GM21360 (cell line): Measurements from ENCODE around the gene SEC23IP.

Experiments used
- ATAC-seq: cut with Tn5 transposase; IDR thresholded peaks from one replicate; pipeline ENCODE4 v1.9.1; 2021; ENCODE audit warnings: mild to moderate bottlenecking, moderate library complexity; ENCODE audit not compliant: unreplicated experiment

The SEC23IP gene

DNA sequence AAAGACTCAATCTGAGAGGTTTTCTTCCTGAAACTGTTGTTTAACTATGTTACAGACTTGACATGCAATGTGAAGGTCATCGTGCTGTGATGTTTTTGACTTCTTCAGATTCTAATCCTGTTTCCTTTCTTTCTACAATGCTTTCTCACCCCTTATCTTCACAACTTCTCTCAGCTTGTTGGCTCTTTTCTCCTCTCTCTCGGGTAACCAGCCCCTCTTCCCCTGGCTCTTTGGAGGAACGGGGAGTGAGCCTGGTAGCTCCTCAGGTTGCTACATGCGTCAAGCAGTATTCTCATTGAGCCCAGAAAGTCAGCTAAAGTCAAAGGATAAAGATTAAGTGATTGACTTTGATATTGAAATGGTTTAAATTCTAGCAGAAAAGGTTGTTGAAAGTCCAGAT is 40.1 kb downstream of the SEC23IP start:
- ATAC-seq, result no peak

DNA sequence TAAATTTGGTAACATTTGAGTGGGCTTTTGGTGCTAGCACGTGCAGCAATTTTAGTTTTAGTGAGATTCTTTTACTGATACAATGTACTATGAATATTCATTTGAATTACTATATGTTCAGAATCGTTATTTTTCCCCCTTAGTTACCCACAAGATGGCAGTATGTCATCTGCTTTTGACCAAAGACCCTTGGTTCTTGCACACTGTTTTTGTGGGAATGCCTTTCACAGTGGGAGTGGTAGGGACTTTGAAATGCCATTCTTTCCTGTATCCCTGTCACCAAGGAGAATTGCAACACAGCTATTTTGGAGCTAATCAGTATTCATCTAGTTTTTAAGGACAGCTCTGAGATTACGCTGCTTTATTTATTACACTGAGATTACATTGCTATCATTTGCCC is 40.6 kb downstream of the SEC23IP start:
- no peak for ATAC-seq

DNA sequence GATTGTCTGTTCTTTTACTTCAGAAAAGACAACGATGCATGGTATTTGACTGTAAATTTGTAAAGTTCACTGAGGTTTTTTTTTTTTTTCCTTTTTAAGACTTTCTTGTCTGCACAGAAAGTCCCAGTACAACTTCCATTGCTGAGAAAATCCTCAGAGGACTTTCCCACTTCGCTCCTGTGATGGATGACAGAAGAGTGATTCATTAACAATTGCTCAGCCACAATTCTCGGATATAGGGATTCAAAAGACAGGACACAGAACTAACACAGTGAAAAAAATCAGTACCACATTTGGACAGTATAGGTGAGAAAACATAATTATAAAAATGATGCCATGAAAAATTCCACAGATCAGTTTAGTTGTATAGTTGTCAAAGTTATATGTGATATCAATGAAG is 48.0 kb downstream of the SEC23IP start:
- no peak for ATAC-seq

DNA sequence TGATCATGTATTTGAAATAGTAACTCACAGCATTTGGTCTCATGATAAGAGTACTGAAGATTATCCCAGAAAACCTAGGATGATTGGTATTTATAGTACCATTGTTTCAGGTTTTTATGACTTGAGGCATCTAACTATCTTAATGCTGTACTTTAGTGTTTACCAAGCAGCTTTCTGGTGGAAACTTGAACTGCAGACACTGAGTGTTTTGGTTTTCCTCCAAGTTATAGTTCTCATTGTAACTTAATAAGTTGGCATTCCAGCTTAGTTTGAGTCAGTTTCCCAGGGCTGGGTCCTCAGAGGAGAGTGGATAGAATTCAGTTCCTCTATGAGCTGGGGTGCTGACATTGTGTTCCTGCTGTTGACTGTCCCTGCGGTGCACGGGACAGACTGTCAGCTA is 50.4 kb downstream of the SEC23IP start:
- no peak for ATAC-seq

DNA sequence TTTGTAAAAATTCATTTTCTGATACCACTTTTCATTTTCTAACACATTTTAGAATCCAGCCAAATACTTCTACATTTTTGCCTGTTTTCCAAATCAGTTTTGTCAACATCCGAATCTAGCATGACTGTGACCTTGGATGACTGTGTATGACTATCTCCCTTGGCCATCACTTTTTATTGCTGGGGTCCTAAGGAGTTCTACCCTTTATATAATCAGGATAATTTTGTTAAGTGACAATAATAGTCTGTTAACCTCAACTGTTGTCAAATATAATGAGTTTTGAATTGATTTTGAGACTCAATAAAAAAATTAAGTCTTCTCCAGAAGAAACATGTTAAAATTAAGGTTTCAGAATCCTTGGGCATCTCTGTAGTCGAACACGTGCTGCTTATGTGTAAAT is 53.3 kb downstream of the SEC23IP start:
- no peak for ATAC-seq

DNA sequence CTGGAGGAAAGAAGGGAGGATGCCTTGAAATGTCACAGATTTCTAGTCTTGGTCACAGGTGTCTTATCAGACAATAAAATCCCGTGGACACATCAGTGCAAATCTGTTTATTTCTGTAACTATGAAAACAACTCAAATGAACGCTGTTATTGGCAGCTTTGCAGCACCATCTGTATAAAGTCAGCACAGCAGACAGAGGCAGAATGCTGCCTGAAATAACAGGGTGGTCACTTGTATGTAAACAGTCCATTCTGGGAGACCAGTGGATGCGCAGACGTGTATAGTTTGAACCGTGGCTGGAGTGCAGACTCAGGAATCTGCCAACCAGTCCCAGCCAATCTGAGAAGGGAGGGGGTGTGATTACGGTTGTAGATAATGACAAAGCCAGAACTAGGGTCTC is 54.8 kb downstream of the SEC23IP start:
- ATAC-seq, result no peak

DNA sequence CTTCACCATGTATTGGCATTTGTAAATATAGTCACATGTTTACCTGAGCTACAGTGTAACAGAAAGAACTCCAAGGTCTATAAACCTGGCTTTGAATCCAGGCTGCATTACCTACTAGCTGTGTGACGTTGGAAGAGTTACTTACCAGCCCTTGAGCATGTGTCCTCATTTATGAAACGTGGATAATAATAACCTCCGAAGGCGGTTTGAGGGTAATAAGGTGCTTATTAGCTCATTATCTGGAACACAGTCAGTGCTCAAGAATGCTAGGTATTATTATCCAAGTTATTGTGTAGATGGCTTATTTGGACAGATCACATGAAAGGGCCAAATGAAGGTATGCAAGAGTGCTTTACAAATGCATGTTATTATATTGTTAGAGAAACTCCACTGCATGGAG is 64.9 kb downstream of the SEC23IP start:
- ATAC-seq, result no peak

DNA sequence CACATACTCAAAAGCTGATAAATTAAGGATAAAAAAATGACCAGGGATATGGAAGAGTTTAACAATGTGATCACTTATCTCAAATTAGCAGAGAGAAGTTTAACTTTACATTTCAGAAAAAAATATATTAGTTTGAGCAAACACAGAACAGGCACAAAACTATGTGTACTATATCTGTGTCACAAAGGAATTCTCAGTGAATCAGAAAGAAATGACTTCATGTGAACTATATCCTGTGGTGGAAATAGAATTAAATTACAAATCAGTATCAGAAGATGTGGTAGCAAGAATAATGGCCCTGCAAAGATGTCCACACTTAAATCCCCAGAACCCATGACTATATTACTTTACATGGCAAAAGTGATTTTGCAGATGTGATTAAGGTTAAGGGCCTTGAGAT is 70.3 kb downstream of the SEC23IP start:
- no peak for ATAC-seq

DNA sequence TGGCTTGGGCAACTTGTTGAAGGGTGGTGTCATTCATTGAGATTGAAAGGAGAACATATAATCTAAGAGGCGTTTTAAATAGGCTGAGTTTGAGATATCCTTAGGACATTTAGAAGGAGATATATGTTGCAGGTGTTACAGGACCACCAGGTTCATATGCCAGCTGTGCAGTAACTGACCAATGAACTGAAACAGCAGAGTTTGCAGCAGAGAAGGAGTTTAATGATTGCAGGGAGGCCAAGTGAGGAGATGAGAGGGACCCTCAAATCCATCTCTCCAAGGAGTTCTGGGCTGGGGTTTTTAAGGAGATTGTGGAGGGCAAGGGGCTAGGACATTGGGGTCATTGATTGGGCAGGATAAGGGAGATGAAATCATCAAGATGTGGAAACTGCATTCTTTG is 74.5 kb downstream of the SEC23IP start:
- no peak for ATAC-seq

DNA sequence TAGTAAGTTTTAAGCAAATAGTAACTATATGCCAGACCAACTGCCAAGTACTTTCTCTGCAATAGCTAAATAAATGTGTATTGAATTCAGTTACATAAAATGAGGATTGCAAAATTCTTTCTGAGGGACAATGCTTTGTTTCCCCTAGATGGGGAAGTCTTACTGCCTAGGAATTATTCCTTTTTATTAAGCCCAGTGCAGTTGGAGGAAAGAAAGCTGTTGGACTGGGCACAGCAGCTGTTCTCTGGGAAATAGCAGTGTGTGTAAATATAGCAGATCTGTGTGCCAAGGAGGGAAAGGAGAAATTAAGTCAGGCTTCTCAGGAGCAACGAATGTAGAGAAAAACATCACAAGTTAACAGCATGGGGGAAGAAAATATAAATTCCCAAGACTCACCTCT is 77.1 kb downstream of the SEC23IP start:
- ATAC-seq, result no peak

DNA sequence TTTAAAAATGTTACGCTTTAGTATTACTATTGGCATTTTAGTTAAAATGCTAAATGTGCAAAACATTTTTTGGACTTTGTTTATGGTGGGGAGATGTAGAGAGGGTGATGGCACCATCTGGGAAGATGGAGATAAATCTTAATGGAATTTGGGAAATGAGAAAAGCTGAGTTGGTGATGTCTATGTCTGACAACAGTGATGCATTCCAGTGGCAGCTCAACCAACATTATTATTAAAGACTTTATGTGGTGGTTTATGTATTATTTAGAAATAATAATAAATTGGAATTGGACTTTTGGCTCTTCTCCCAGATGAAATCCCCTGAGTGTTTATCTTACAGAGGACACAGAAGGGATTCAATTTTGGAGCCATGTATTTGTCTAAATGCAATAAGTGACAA is 77.6 kb downstream of the SEC23IP start:
- no peak for ATAC-seq

DNA sequence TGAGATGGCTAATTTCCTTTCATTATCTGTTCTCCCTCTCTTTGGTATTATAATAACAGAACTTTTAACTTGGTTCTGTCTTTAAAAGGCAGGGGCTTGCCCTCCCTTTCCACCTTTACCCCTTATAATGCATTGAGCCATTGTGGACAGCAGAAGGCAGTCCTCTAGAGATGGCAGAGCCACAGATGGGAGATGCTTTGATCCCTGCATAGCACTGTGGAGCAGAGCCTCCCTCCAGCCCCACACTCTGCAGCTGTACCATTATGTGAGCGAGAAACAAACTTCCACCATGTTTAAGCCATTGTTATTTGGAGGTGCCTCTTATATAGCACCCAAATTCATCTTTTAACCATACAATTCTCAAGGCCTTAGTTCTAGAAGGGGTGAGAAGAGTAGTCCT is 78.4 kb downstream of the SEC23IP start:
- ATAC-seq, result no peak

DNA sequence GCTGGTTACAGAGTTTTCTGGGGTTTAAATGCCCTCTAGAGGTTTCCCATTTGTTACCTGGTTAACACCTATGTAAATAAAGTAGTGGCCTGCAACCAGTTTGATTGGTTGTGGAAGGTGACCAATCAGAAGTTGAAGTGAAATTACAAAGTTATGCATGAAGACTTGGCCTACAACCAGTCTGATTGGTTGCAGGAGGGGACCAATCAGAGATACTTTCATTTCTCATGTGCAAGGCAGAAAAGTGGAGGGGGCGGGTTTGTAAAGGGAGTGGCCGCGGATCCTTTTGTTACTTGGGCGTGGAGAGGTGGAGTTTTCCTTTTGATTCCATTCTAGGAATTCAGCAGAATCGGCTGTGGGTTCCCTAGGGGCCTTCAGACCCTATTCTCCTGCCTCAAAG is 80.8 kb downstream of the SEC23IP start:
- no peak for ATAC-seq

DNA sequence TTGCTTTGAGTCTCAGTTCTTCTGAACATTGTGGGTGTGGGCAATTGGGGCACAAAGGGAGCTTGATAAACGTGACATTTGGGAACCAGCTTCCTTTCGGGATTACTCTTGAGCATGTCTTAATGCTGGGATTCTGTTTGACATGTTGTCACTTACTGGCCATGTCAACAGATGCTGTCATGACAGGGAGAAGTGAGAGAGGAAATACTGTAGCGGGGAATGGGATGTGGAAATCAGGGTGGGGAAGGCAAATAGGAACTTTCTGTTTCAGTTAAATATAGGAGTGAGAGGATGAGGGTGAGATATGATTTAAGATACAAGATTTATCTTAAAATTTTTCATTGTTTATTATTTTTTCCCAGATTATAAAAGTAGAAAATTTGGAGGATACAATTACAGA is 83.9 kb downstream of the SEC23IP start:
- no peak for ATAC-seq

DNA sequence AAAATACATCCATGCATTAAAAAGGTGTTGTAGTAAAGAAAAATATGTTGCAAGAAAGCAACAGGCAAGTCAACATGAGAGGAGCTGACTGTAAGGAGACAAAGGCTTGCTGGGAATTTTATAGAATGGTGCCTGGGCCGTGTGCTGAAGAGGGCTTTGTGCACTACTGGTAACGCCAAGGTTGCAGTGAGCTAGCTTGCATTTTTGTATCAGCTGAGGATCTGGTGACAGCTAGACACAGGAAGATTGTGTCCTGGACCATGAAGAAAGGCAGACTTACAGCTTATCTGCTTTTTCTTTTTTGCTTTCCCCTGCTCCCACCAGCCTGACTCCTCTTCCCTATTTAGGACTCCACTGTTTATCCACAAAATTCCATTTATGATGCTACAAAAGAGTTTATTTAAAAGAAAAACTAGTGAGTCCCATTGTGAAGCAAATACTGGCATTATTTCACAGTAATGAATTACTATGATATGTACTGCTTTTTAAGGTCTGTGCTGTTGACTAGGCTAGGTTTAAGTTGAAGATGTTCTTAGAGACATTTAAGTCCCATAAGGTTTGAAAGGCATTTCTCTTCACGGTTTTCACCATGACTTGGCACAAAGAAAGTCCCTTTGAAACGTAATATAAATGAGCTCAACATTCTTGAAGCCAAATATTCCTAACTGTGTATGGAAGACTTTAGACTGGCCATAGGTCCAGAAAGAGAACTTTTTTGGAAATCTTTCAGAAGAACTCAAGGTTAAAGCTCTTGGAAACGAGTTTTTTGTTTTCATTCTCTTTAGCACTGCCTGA is 88.6 kb downstream of the SEC23IP start:
- ATAC-seq, result no peak

DNA sequence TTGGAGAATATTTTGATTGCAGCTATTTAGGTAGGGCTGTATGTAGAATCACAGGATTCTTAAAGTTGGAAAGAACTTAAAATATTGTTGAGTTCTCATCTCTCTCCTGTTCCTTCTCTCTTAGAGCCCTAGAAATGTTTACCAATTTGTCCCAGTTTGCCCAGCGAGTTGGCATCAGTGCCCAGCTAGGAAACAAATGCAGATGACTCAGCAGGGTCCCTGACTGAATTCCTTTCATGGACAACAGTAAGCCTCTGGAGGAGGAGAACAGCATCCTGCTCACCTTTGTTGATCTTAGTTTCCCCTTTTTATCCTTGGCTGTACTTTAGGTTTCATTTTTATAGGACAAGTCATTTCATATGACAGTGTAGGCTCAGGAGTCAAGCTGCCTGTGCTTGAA is 89.3 kb downstream of the SEC23IP start:
- no peak for ATAC-seq

DNA sequence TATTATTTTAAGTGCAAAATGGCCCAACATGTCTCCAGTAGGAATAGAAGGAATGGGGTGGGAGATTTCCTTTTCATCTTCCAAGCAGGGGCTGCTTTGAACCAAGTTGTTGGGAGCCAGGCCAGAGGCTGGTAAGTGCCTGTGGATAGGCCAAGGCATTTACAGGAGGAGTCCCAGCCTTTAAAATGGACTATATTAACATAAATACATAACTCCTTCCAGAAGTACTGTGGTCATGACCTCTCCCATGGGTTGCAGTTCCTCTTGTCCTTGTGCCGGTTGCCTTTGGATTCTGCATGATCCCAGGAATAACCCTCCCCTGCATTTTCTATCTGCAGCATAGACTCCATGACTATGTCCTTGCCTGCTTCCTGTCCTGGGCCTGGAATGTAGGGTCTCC is 95.8 kb downstream of the SEC23IP start:
- no peak for ATAC-seq

DNA sequence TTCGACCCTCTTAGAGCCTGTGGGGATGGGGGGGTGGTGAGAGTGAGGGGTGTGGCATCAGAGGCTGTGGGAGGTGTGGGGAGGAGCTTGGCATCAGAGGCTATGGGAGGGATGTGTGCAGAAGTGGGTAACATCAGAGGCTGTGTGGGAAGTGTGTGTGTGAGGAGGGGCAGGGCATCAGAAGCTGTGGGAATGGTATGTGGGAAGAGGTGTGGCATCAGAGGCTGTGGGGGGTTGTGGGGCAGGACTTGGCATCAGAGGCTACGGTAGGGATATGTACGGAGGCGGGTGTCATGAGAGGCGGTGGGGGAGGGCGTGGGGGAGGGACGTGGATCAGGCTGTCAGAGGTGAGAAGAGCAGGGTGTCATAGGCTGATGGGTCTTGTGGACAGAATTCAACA is 97.4 kb downstream of the SEC23IP start:
- ATAC-seq, result no peak

DNA sequence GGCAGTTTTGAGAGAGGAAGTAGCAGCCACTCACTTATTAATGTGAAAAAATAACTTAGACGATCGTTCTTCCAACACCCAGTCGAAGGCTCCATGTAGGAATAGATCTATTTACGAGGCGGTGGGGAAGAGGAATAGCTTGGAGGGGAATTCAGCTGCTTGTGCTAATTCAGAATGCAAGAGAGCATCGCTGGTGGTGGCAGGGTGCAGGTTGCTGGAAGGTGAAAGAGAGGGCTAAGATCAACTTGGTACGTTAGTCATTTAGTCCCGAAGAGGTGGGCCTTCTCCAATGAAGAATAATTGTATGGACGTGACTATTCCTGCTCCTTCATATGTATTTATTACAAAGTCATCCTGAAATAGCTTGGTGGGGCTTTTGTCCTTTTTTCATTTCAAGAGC is 98.5 kb downstream of the SEC23IP start:
- ATAC-seq, result no peak

DNA sequence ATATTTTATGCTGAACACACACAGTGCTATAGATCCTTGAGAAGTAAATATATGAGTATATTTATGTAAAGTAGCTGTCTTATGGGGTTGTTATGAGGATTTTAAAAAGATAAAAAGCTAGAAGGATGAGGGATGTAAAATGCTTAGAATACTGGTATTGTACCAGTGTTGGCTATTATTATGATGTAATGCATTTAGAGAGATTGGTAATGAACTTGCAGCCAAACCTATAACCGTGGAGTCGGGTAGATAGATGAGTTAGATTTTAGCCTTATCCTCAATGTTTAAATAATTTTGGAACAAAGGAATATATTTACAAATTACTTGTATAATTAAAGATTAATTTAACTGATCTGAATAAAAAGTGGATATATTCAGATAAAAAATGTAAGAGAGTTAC is 99.3 kb downstream of the SEC23IP start:
- no peak for ATAC-seq
